GM06990 (cell line): ENCODE measurements around the gene OR52E8.

ENCODE experiments used
- DNase-seq: peaks from one replicate; pipeline ENCODE4 v3.0.0-alpha.2; 2011; ENCODE audit not compliant: insufficient read length; ENCODE audit errors: extremely low read depth
- H3K27me3 ChIP-seq: replicated peaks from 2 replicates; pipeline ENCODE4 v1.6.0; 2011; ENCODE audit warnings: low read length; ENCODE audit not compliant: control insufficient read depth, insufficient read depth
- H3K36me3 ChIP-seq: 2 replicates; pipeline ENCODE4 v1.5.1; 2011; ENCODE audit warnings: low read length; ENCODE audit not compliant: control insufficient read depth, insufficient read depth
- H3K4me3 ChIP-seq: replicated peaks from 2 replicates; pipeline ENCODE4 v1.5.1; 2011; ENCODE audit warnings: low read depth, mild to moderate bottlenecking, control low read depth, low read length
- CTCF ChIP-seq: IDR thresholded peaks from 2 replicates; pipeline ENCODE4 v1.5.1; 2011; ENCODE audit warnings: low read length, control low read depth, mild to moderate bottlenecking, inconsistent platforms; ENCODE audit not compliant: insufficient read depth, poor library complexity, severe bottlenecking

The OR52E8 gene

GRCh38 chr11:5887172-5887571, 29.7 kb upstream of the OR52E8 start:
- H3K4me3 ChIP-seq, result no peak overlapping the region
- no peaks in the 10 kb centered on the region for H3K36me3 ChIP-seq
- TF ChIP-seq CTCF, result no peak
- no peak for DNase-seq
- no peaks in the 10 kb centered on the region for H3K27me3 ChIP-seq

GRCh38 chr11:5881756-5882155, 24.3 kb upstream of the OR52E8 start:
- TF ChIP-seq CTCF, result no peak
- Histone ChIP-seq H3K36me3 (no peaks in the 10 kb centered on the region), H3K27me3 (no peaks in the 10 kb centered on the region), H3K4me3 (no peak overlapping the region)
- no peak for DNase-seq

- no peak within 1 kb of the TSS for H3K4me3 ChIP-seq
- H3K36me3 ChIP-seq, result no peaks in the 10 kb centered on the region
- DNase-seq, result no peak
- TF ChIP-seq CTCF, result no peak
- no peaks in the 10 kb centered on the region for H3K27me3 ChIP-seq
Measured at GRCh38 chr11:5880329-5880728, 22.8 kb upstream of the OR52E8 start, which contains the start of gene OR52E4. Gene OR52E4 (plus strand): TSS chr11:5880629. CDS start chr11:5884293, 3,664 bp downstream.

- no peak for DNase-seq
- no peaks in the 10 kb centered on the region for H3K36me3 ChIP-seq
- no peak overlapping the region for H3K4me3 ChIP-seq
- no peak for TF ChIP-seq CTCF
- no peaks in the 10 kb centered on the region for H3K27me3 ChIP-seq
Measured at GRCh38 chr11:5878564-5878963, 21.1 kb upstream of the OR52E8 start.

GRCh38 chr11:5865826-5866225, 8.3 kb upstream of the OR52E8 start:
- H3K4me3 ChIP-seq, result no peak overlapping the region

More at GRCh38 chr11:5865826-5866225, 8.3 kb upstream of the OR52E8 start:
- H3K27me3 ChIP-seq, result no peaks in the 10 kb centered on the region
- DNase-seq, result no peak
- no peaks in the 10 kb centered on the region for H3K36me3 ChIP-seq
- no peak for TF ChIP-seq CTCF
